HepG2 (cell line): ENCODE measurements around the gene KCNK7. TPM values are rescaled to one million over a fixed set of nuclear protein-coding genes. Genes with fewer than 3 reads are reported as not detected.

ENCODE experiments used
- ATM ChIP-seq: fragments of 450-650 bp; IDR thresholded peaks from 2 replicates; pipeline ENCODE4 v1.7.1; 2017; ENCODE audit warnings: mild to moderate bottlenecking, borderline replicate concordance
- HIVEP1 ChIP-seq: sonication (generic); formaldehyde crosslinking; IDR thresholded peaks from 2 replicates; pipeline ENCODE4 v1.4.0; 2020; ENCODE audit warnings: mild to moderate bottlenecking, missing genetic modification reagents
- HNF1B ChIP-seq: sonication (generic); formaldehyde crosslinking; IDR thresholded peaks from 2 replicates; pipeline ENCODE4 v1.5.1; 2020; ENCODE audit warnings: mild to moderate bottlenecking, moderate library complexity, missing genetic modification reagents
- NFKBIZ ChIP-seq: IDR thresholded peaks from 2 replicates; pipeline ENCODE4 v1.6.1; 2018; ENCODE audit warnings: missing genetic modification reagents, missing compliant biosample characterization
- PAXIP1 ChIP-seq: sonication (generic); formaldehyde crosslinking; conservative IDR thresholded peaks from 2 replicates; pipeline ENCODE4 v1.4.0; 2020; ENCODE audit warnings: mild to moderate bottlenecking, missing genetic modification reagents, moderate library complexity
- PHF20 ChIP-seq: sonication (generic); formaldehyde crosslinking; IDR thresholded peaks from 2 replicates; pipeline ENCODE4 v1.5.0; 2020; ENCODE audit warnings: mild to moderate bottlenecking, missing genetic modification reagents
- SNAI1 ChIP-seq: sonication (generic); formaldehyde crosslinking; IDR thresholded peaks from 2 replicates; pipeline ENCODE4 v1.5.0; 2020; ENCODE audit warnings: mild to moderate bottlenecking, missing genetic modification reagents, borderline replicate concordance
- XBP1 ChIP-seq: sonication (generic); formaldehyde crosslinking; IDR thresholded peaks from 2 replicates; pipeline ENCODE4 v1.5.0; 2020; ENCODE audit warnings: missing genetic modification reagents
- YY1 ChIP-seq: IDR thresholded peaks from 2 replicates; pipeline ENCODE4 v1.6.1; 2011; ENCODE audit warnings: low read length, low read depth, moderate library complexity, mild to moderate bottlenecking; ENCODE audit not compliant: insufficient read depth, insufficient replicate concordance
- ZNF343 ChIP-seq: sonication (generic); formaldehyde crosslinking; IDR thresholded peaks from 2 replicates; pipeline ENCODE4 v1.4.0; 2020; ENCODE audit warnings: mild to moderate bottlenecking, missing genetic modification reagents
- ZNF362 ChIP-seq: sonication (generic); formaldehyde crosslinking; IDR thresholded peaks from 2 replicates; pipeline ENCODE4 v1.4.0; 2020; ENCODE audit warnings: missing genetic modification reagents, mild to moderate bottlenecking, borderline replicate concordance
- ZNF460 ChIP-seq: sonication (generic); formaldehyde crosslinking; IDR thresholded peaks from 2 replicates; pipeline ENCODE4 v1.5.1; 2020; ENCODE audit warnings: missing genetic modification reagents, mild to moderate bottlenecking, borderline replicate concordance
- ZNF83 ChIP-seq: sonication (generic); formaldehyde crosslinking; IDR thresholded peaks from 2 replicates; pipeline ENCODE4 v1.4.0; 2020; ENCODE audit warnings: missing genetic modification reagents, mild to moderate bottlenecking, borderline replicate concordance
- polyA plus RNA-seq, 8 experiments: library from polyadenylated mRNA; depleted of rRNA in 3 of 8; stranded (reverse) in 7 of 8; unstranded in 1 of 8; fragments of >200 nt; fragmentation: Illumina TruSeq in 4 of 8; extraction: Trizol in 4 of 8; gene quantifications; 2 replicates each; pipeline versions ENCODE4 v1.2.1 to v1.2.3, GENCODE V29; 2011 to 2016; ENCODE audit warnings: low read depth in 4 of 8, missing spikeins in 1 of 8, mixed read lengths in 1 of 8; ENCODE audit not compliant: insufficient read depth in 1 of 8
- total RNA-seq, 5 experiments: library from RNA; depleted of rRNA; stranded (reverse); fragments of >200 nt; fragmentation: Illumina TruSeq; extraction: Trizol; gene quantifications; 2 replicates each; pipeline ENCODE4 v1.2.3, GENCODE V29; 2016; ENCODE audit warnings: low read depth in 1 of 5
- TF ChIP-seq, protein P1 (sequence below): sonication (generic); formaldehyde crosslinking; conservative IDR thresholded peaks from 2 replicates; pipeline ENCODE4 v1.4.0; 2020; ENCODE audit warnings: missing genetic modification reagents

Gene KCNK7
- total and polyA plus RNA-seq, 2 of the 13 experiments (the other 11 are each of a cell fraction or from before 2014, with no cell fraction given): 0.11 TPM; not detected in 1

DNA sequence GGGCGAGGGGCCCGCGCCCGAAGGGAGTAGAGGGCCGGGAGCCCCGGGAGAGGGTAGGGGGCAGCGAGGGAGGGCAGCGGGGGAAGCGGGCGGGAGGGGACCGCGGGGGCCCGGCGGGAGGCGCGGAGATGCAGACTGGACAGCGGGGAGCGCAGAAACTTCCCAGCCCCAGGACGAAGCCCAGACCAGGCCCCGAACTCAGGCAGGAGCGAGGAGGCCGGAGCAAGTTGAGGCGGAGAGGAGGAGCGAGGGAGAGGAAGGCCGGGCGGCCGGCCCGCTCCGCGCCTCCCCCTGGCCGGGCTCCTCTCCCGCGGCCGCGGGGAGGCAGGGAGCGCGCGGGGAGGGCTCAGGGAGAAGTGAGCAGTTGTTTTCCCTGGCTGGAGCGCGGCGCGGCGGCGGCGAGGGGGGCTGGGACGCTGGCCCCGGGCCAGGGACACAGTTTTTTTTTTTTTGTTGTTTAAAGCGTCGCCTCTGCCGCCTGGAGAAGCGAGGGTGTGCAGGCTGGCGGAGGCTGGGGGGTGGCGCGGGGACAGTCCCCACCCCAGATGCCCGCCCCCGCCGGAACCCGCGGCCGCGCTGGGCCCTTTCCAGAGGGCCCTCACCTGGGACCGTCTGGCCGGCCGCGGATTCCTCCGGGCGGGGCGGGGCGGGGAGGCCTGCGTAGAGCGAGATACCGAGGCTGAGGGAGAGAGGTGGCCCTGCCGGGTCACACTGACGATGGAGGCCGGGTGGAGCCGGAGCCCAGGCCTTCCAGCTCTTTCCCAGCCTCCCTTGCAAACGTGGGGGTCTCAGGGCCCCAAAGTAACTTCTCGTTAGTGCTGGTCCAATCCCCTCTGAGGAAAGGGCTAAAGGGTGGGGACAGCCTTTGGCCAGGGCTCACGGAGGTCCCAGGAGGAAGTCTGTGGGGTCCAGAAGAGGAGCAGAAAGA lies 37.3 kb downstream of the KCNK7 start, which contains the start of gene LTBP3 (continued):
- TF ChIP-seq PAXIP1 (CRISPR knock-in tag): no peak
- TF ChIP-seq ZNF460 (CRISPR knock-in tag): no peak
- TF ChIP-seq ZNF362 (CRISPR knock-in tag): peak; percentile 84
- no peak for TF ChIP-seq NFKBIZ (CRISPR knock-in tag)
- no peak for TF ChIP-seq SNAI1 (CRISPR knock-in tag)
- peak; percentile 3 for TF ChIP-seq YY1
- TF ChIP-seq ZNF83: no peak
- no peak; the same call in 1 of the 2 replicates for TF ChIP-seq HNF1B
- TF ChIP-seq, protein P1, sequence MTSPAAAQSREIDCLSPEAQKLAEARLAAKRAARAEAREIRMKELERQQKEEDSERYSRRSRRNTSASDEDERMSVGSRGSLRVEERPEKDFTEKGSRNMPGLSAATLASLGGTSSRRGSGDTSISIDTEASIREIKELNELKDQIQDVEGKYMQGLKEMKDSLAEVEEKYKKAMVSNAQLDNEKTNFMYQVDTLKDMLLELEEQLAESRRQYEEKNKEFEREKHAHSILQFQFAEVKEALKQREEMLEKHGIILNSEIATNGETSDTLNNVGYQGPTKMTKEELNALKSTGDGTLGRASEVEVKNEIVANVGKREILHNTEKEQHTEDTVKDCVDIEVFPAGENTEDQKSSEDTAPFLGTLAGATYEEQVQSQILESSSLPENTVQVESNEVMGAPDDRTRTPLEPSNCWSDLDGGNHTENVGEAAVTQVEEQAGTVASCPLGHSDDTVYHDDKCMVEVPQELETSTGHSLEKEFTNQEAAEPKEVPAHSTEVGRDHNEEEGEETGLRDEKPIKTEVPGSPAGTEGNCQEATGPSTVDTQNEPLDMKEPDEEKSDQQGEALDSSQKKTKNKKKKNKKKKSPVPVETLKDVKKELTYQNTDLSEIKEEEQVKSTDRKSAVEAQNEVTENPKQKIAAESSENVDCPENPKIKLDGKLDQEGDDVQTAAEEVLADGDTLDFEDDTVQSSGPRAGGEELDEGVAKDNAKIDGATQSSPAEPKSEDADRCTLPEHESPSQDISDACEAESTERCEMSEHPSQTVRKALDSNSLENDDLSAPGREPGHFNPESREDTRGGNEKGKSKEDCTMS (CRISPR knock-in tag): no peak
- TF ChIP-seq HIVEP1 (CRISPR knock-in tag): no peak
- TF ChIP-seq ZNF343 (CRISPR knock-in tag): no peak
- no peak for TF ChIP-seq XBP1 (CRISPR knock-in tag)
- TF ChIP-seq ATM: no peak
- no peak for TF ChIP-seq PHF20 (CRISPR knock-in tag)
